Esophagus muscularis mucosa (tissue), 4 donors: Measurements from ENCODE around the gene DNAJC6.

Source experiments
- CTCF ChIP-seq, 3 experiments: fragments of 200-600 bp in 2 of 3; fragments of 450-650 bp in 1 of 3; sonication (generic) in 2 of 3; IDR thresholded peaks; one replicate each; pipeline ENCODE4 v1.5.1; 2017 to 2019; ENCODE audit warnings: antibody characterized with exemption in 3 of 3, mild to moderate bottlenecking in 2 of 3, moderate library complexity in 1 of 3
- EP300 ChIP-seq: sonication (generic); formaldehyde crosslinking; IDR thresholded peaks from one replicate; pipeline ENCODE4 v1.6.1; 2017; ENCODE audit warnings: antibody characterized with exemption
- POLR2AphosphoS5 ChIP-seq, 2 donors: sonication (generic); formaldehyde crosslinking; IDR thresholded peaks; one replicate each; pipeline ENCODE4 v1.6.1; 2017; ENCODE audit warnings: antibody characterized with exemption in 2 of 2

GRCh38 chr1:65459397-65459768, 150.0 kb downstream of the DNAJC6 start:
- peak in 2 of 3 experiments; percentile 27 to 36 for TF ChIP-seq CTCF (IDR thresholded peaks at IDR 0.05)
- no peak for TF ChIP-seq EP300
- no peak for TF ChIP-seq POLR2AphosphoS5 (IDR thresholded peaks at IDR 0.05)
